ENCODE results near the gene RPL7A. TPM values are rescaled to one million over a fixed set of nuclear protein-coding genes. Genes with fewer than 3 reads are reported as not detected.

The RPL7A gene
- total RNA-seq, 1 experiment from 2014 or later = 1,156 TPM

- H3K27ac ChIP-seq (ENCODE audit: low read length) = no peak overlapping the region
- no peak for DNase-seq
- intact Hi-C loops (cut with micrococcal nuclease) = no loop called here
- no peaks in the 10 kb centered on the region for H3K9me3 ChIP-seq (ENCODE audit: low read length)
- peaks cover 4% of the 10 kb centered on the region for H3K4me1 ChIP-seq (ENCODE audit: insufficient read depth, low read length)
- ATAC-seq = no peak
- CTCF ChIA-PET = no interaction called here
- BruUV-seq (replicated peaks) = no TSS peak
- H3K4me3 ChIP-seq (ENCODE audit: low read length) = no peak overlapping the region
- peaks cover 34% of the 10 kb centered on the region for H3K79me2 ChIP-seq (ENCODE audit: low read length)
- no peaks in the 10 kb centered on the region for H3K27me3 ChIP-seq (ENCODE audit: low read length)
- POLR2A ChIA-PET (ENCODE audit: unreplicated experiment) = no interaction called here
- no peaks in the 10 kb centered on the region for H3F3A ChIP-seq (ENCODE audit: low read length, unreplicated experiment)
- H3K9me2 ChIP-seq (replicated peaks; ENCODE audit: low read length) = no peaks in the 10 kb centered on the region
- H2AFZ ChIP-seq (ENCODE audit: low read length) = no peak overlapping the region
- no peak overlapping the region for H3K9ac ChIP-seq (ENCODE audit: low read length)
- peaks cover 4% of the 10 kb centered on the region for H4K20me1 ChIP-seq (ENCODE audit: low read length)
- TF ChIP-seq EZH2 (IDR thresholded peaks at IDR 0.05; ENCODE audit: low read length, unreplicated experiment) (no peak), EZH2phosphoT487 (IDR thresholded peaks at IDR 0.05; ENCODE audit: borderline replicate concordance, low read length) (no peak)
- TF ChIP-seq, protein P1, sequence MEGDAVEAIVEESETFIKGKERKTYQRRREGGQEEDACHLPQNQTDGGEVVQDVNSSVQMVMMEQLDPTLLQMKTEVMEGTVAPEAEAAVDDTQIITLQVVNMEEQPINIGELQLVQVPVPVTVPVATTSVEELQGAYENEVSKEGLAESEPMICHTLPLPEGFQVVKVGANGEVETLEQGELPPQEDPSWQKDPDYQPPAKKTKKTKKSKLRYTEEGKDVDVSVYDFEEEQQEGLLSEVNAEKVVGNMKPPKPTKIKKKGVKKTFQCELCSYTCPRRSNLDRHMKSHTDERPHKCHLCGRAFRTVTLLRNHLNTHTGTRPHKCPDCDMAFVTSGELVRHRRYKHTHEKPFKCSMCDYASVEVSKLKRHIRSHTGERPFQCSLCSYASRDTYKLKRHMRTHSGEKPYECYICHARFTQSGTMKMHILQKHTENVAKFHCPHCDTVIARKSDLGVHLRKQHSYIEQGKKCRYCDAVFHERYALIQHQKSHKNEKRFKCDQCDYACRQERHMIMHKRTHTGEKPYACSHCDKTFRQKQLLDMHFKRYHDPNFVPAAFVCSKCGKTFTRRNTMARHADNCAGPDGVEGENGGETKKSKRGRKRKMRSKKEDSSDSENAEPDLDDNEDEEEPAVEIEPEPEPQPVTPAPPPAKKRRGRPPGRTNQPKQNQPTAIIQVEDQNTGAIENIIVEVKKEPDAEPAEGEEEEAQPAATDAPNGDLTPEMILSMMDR (conservative IDR thresholded peaks at IDR 0.05; ENCODE audit: low read depth, low read length) = no peak
- no peak overlapping the region for H3K4me2 ChIP-seq (ENCODE audit: low read length)
- peaks cover 7% of the 10 kb centered on the region for H3K36me3 ChIP-seq (ENCODE audit: low read depth, low read length)
Measured at GRCh38 chr9:133344071-133344470, 3.9 kb upstream of the RPL7A start.

GRCh38 chr9:133344979-133345378 lies 3.0 kb upstream of the RPL7A start:
- CTCF ChIA-PET = no interaction called here
- H3F3A ChIP-seq (ENCODE audit: low read length, unreplicated experiment) = no peaks in the 10 kb centered on the region
- H2AFZ ChIP-seq (ENCODE audit: low read length) = no peak overlapping the region
- no peak overlapping the region for H3K27ac ChIP-seq (ENCODE audit: low read length)
- intact Hi-C loops (cut with micrococcal nuclease) = no loop called here
- peaks cover 13% of the 10 kb centered on the region for H3K4me1 ChIP-seq (ENCODE audit: insufficient read depth, low read length)
- H3K9ac ChIP-seq (ENCODE audit: low read length) = no peak overlapping the region
- POLR2A ChIA-PET (ENCODE audit: unreplicated experiment) = no interaction called here
- TF ChIP-seq, protein P1 (conservative IDR thresholded peaks at IDR 0.05; ENCODE audit: low read depth, low read length) = no peak
- TF ChIP-seq EZH2phosphoT487 (IDR thresholded peaks at IDR 0.05; ENCODE audit: borderline replicate concordance, low read length) (no peak), EZH2 (IDR thresholded peaks at IDR 0.05; ENCODE audit: low read length, unreplicated experiment) (no peak)
- no peaks in the 10 kb centered on the region for H3K27me3 ChIP-seq (ENCODE audit: low read length)
- H4K20me1 ChIP-seq (ENCODE audit: low read length) = peaks cover 13% of the 10 kb centered on the region
- peaks cover 43% of the 10 kb centered on the region for H3K79me2 ChIP-seq (ENCODE audit: low read length)
- H3K36me3 ChIP-seq (ENCODE audit: low read depth, low read length) = peaks cover 16% of the 10 kb centered on the region
- H3K4me3 ChIP-seq (ENCODE audit: low read length) = no peak overlapping the region
- no peaks in the 10 kb centered on the region for H3K9me3 ChIP-seq (ENCODE audit: low read length)
- H3K4me2 ChIP-seq (ENCODE audit: low read length) = no peak overlapping the region
- H3K9me2 ChIP-seq (replicated peaks; ENCODE audit: low read length) = no peaks in the 10 kb centered on the region
- DNase-seq (no peak), ATAC-seq (no peak)
- no TSS peak for BruUV-seq (replicated peaks)

GRCh38 chr9:133345596-133345995 lies 2.4 kb upstream of the RPL7A start:
- ATAC-seq (no peak), DNase-seq (no peak)
- ChIA-PET POLR2A (ENCODE audit: unreplicated experiment) (no interaction called here), CTCF (no interaction called here)
- Histone ChIP-seq H3F3A (ENCODE audit: low read length, unreplicated experiment) (peaks cover 3% of the 10 kb centered on the region), H3K79me2 (ENCODE audit: low read length) (peaks cover 48% of the 10 kb centered on the region), H3K4me1 (ENCODE audit: insufficient read depth, low read length) (peaks cover 13% of the 10 kb centered on the region), H3K9me2 (replicated peaks; ENCODE audit: low read length) (no peaks in the 10 kb centered on the region), H4K20me1 (ENCODE audit: low read length) (peaks cover 19% of the 10 kb centered on the region), H3K9ac (ENCODE audit: low read length) (no peak overlapping the region), H3K4me2 (ENCODE audit: low read length) (no peak overlapping the region), H3K9me3 (ENCODE audit: low read length) (no peaks in the 10 kb centered on the region), H3K27me3 (ENCODE audit: low read length) (no peaks in the 10 kb centered on the region), H3K27ac (ENCODE audit: low read length) (no peak overlapping the region), H2AFZ (ENCODE audit: low read length) (no peak overlapping the region), H3K4me3 (ENCODE audit: low read length) (no peak overlapping the region), H3K36me3 (ENCODE audit: low read depth, low read length) (peaks cover 22% of the 10 kb centered on the region)
- intact Hi-C loops (cut with micrococcal nuclease) = no loop called here
- no TSS peak for BruUV-seq (replicated peaks)
- TF ChIP-seq, protein P1 (conservative IDR thresholded peaks at IDR 0.05; ENCODE audit: low read depth, low read length) = no peak
- TF ChIP-seq EZH2 (IDR thresholded peaks at IDR 0.05; ENCODE audit: low read length, unreplicated experiment) (no peak), EZH2phosphoT487 (IDR thresholded peaks at IDR 0.05; ENCODE audit: borderline replicate concordance, low read length) (no peak)
